Brain pericyte (primary cell): ENCODE measurements around the gene ACTBL2.

Experiments
- DNase-seq: peaks from one replicate; pipeline ENCODE4 v3.0.0-alpha.2; 2012; ENCODE audit warnings: low read depth, low spot score

Gene ACTBL2

GRCh38 chr5:57448751-57449150 is 33.9 kb downstream of the ACTBL2 start:
- DNase-seq, result no peak

- DNase-seq, result no peak
Measured at GRCh38 chr5:57448287-57448686, 34.3 kb downstream of the ACTBL2 start.

- no peak for DNase-seq
Measured at GRCh38 chr5:57447658-57448057, 35.0 kb downstream of the ACTBL2 start.

- DNase-seq, result no peak
Measured at GRCh38 chr5:57446966-57447365, 35.6 kb downstream of the ACTBL2 start.

- DNase-seq, result no peak
Measured at GRCh38 chr5:57445705-57446037, 36.9 kb downstream of the ACTBL2 start.

GRCh38 chr5:57445006-57445704 is 37.5 kb downstream of the ACTBL2 start:
- no peak for DNase-seq

- peak; percentile 86 for DNase-seq
Measured at GRCh38 chr5:57442080-57442839, 40.4 kb downstream of the ACTBL2 start.

GRCh38 chr5:57441557-57441956 is 41.1 kb downstream of the ACTBL2 start:
- peak; percentile 89 for DNase-seq

- DNase-seq, result no peak
Measured at GRCh38 chr5:57439601-57440000, 43.0 kb downstream of the ACTBL2 start.

- DNase-seq, result no peak
Measured at GRCh38 chr5:57437976-57438805, 44.4 kb downstream of the ACTBL2 start.

- DNase-seq, result no peak
Measured at GRCh38 chr5:57436586-57436985, 46.0 kb downstream of the ACTBL2 start.

GRCh38 chr5:57435701-57436134 is 46.9 kb downstream of the ACTBL2 start:
- DNase-seq, result no peak

- DNase-seq, result no peak
Measured at GRCh38 chr5:57434683-57435082, 47.9 kb downstream of the ACTBL2 start.

- DNase-seq, result no peak
Measured at GRCh38 chr5:57434227-57434640, 48.4 kb downstream of the ACTBL2 start.

- DNase-seq, result no peak
Measured at GRCh38 chr5:57432876-57433275, 49.7 kb downstream of the ACTBL2 start.

- DNase-seq, result no peak
Measured at GRCh38 chr5:57431759-57432158, 50.9 kb downstream of the ACTBL2 start.
